Trophoblast cell (in vitro differentiated cells and primary cell): ENCODE results near the gene CHST6.

ENCODE experiments used
- DNase-seq, 2 donors: peaks; one replicate each; pipeline ENCODE4 v3.0.0-alpha.2; 2016
- H2AFZ ChIP-seq: 2 replicates; pipeline ENCODE4 v1.6.1; 2013; ENCODE audit warnings: low read length, moderate library complexity, mild to moderate bottlenecking; ENCODE audit not compliant: insufficient read depth, poor library complexity
- H2AK5ac ChIP-seq: 2 replicates; pipeline ENCODE4 v1.6.1; 2013; ENCODE audit warnings: mild to moderate bottlenecking, low read length
- H2BK120ac ChIP-seq: 2 replicates; pipeline ENCODE4 v1.6.1; 2013; ENCODE audit warnings: low read length, mild to moderate bottlenecking, moderate library complexity; ENCODE audit not compliant: insufficient read depth, poor library complexity
- H2BK12ac ChIP-seq: 2 replicates; pipeline ENCODE4 v1.6.1; 2013; ENCODE audit warnings: mild to moderate bottlenecking, low read length, moderate library complexity
- H2BK5ac ChIP-seq: 2 replicates; pipeline ENCODE4 v1.6.1; 2013; ENCODE audit warnings: low read length, low read depth, moderate library complexity, mild to moderate bottlenecking; ENCODE audit not compliant: poor library complexity
- H3K14ac ChIP-seq: 2 replicates; pipeline ENCODE4 v1.6.1; 2013; ENCODE audit warnings: mild to moderate bottlenecking, low read length
- H3K18ac ChIP-seq: 2 replicates; pipeline ENCODE4 v1.6.1; 2013; ENCODE audit warnings: mild to moderate bottlenecking, low read length
- H3K23ac ChIP-seq: 2 replicates; pipeline ENCODE4 v1.6.1; 2013; ENCODE audit warnings: low read length
- H3K27ac ChIP-seq: 2 replicates; pipeline ENCODE4 v1.5.1; 2013; ENCODE audit warnings: low read depth, mild to moderate bottlenecking, inconsistent platforms, low read length, moderate library complexity
- H3K27me3 ChIP-seq: 2 replicates; pipeline ENCODE4 v1.6.1; 2013; ENCODE audit warnings: inconsistent platforms, mild to moderate bottlenecking, low read length, moderate library complexity; ENCODE audit not compliant: insufficient read depth
- H3K36me3 ChIP-seq, 2 experiments: 1 replicate in 1 of 2; 2 replicates in 1 of 2; pipeline ENCODE4 v1.6.1; 2013; ENCODE audit warnings: low read length in 2 of 2, mild to moderate bottlenecking in 2 of 2, moderate library complexity in 1 of 2; ENCODE audit not compliant: insufficient read depth in 2 of 2, control insufficient read depth in 1 of 2
- H3K4ac ChIP-seq: 2 replicates; pipeline ENCODE4 v1.6.1; 2013; ENCODE audit warnings: low read depth, mild to moderate bottlenecking, low read length, moderate library complexity
- H3K4me1 ChIP-seq, 2 experiments: 1 replicate in 1 of 2; 2 replicates in 1 of 2; pipeline ENCODE4 v1.6.1; 2013; ENCODE audit warnings: low read length in 2 of 2, mild to moderate bottlenecking in 2 of 2, moderate library complexity in 1 of 2; ENCODE audit not compliant: insufficient read depth in 2 of 2, control insufficient read depth in 1 of 2
- H3K4me2 ChIP-seq: 2 replicates; pipeline ENCODE4 v1.6.1; 2013; ENCODE audit warnings: inconsistent platforms, mild to moderate bottlenecking, low read length, moderate library complexity
- H3K4me3 ChIP-seq: 2 replicates; pipeline ENCODE4 v1.5.1; 2013; ENCODE audit warnings: mild to moderate bottlenecking, low read depth, low read length, inconsistent platforms
- H3K79me1 ChIP-seq: one replicate; pipeline ENCODE4 v1.6.1; 2013; ENCODE audit warnings: low read length
- H3K79me2 ChIP-seq: 2 replicates; pipeline ENCODE4 v1.6.1; 2013; ENCODE audit warnings: low read length, mild to moderate bottlenecking; ENCODE audit not compliant: control insufficient read depth, insufficient read depth, poor library complexity
- H3K9ac ChIP-seq: 2 replicates; pipeline ENCODE4 v1.6.1; 2013; ENCODE audit warnings: mild to moderate bottlenecking, low read length
- H3K9me3 ChIP-seq: 2 replicates; pipeline ENCODE4 v1.6.1; 2013; ENCODE audit warnings: low read depth, mild to moderate bottlenecking, control low read depth, inconsistent platforms, low read length; ENCODE audit not compliant: insufficient read depth
- H4K12ac ChIP-seq: 2 replicates; pipeline ENCODE4 v1.6.1; 2013; ENCODE audit warnings: low read depth, mild to moderate bottlenecking, low read length, moderate library complexity
- H4K8ac ChIP-seq: 2 replicates; pipeline ENCODE4 v1.6.1; 2013; ENCODE audit warnings: low read depth, mild to moderate bottlenecking, low read length, moderate library complexity
- H4K91ac ChIP-seq: one replicate; pipeline ENCODE4 v1.6.1; 2013; ENCODE audit warnings: low read depth, mild to moderate bottlenecking, low read length, moderate library complexity
- WGBS: extraction: QIAGEN DNeasy Blood & Tissue Kit; methylation state at CpG from one replicate; pipeline ENCODE4 v1.1.7; 2013; ENCODE audit warnings: missing lambda C conversion rate; ENCODE audit not compliant: insufficient read length, insufficient coverage; ENCODE audit errors: extremely low coverage; 5-methylcytosine and 5-hydroxymethylcytosine counted together

The CHST6 gene

DNA sequence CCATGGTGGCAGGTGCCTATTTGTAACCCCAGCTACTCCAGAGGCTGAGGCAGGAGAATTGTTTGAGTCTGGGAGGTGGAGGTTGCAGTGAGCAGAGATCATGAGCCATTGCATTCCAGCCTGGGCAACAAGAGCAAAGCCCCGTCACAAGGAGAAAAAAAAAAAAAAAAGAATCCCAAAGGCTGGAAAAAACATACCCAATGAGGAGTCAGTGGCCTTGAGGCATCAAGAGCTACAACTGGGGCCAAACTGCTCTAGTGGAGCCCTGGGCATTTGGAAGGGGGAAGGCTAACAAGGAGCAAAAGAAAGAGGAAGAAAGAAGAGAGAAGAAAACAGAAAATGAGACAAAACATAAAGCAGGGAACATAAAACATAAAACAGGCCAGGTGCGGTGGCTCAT is 6.9 kb downstream of the CHST6 start:
- Histone ChIP-seq H3K27me3 (no peaks in the 10 kb centered on the region), H4K8ac (no peak overlapping the region), H2BK5ac (no peak overlapping the region), H3K4ac (no peak overlapping the region), H4K12ac (no peak overlapping the region), H3K4me3 (no peak overlapping the region), H2BK120ac (no peak overlapping the region), H3K79me1 (no peaks in the 10 kb centered on the region), H4K91ac (no peak overlapping the region), H3K4me2 (no peak overlapping the region), H2AK5ac (no peak overlapping the region), H2AFZ (no peak overlapping the region), H3K18ac (no peak overlapping the region), H3K9me3 (no peaks in the 10 kb centered on the region), H3K23ac (no peak overlapping the region), H3K14ac (no peak overlapping the region), H2BK12ac (no peak overlapping the region), H3K36me3 (no peaks in the 10 kb centered on the region), H3K27ac (no peak overlapping the region), H3K9ac (no peak overlapping the region), H3K4me1 (peaks cover 0 to 2% of the 10 kb centered on the region in 2 experiments), H3K79me2 (no peaks in the 10 kb centered on the region)
- no peak for DNase-seq
- no CpG with 5 or more reads among the region's 2 CpGs for WGBS

DNA sequence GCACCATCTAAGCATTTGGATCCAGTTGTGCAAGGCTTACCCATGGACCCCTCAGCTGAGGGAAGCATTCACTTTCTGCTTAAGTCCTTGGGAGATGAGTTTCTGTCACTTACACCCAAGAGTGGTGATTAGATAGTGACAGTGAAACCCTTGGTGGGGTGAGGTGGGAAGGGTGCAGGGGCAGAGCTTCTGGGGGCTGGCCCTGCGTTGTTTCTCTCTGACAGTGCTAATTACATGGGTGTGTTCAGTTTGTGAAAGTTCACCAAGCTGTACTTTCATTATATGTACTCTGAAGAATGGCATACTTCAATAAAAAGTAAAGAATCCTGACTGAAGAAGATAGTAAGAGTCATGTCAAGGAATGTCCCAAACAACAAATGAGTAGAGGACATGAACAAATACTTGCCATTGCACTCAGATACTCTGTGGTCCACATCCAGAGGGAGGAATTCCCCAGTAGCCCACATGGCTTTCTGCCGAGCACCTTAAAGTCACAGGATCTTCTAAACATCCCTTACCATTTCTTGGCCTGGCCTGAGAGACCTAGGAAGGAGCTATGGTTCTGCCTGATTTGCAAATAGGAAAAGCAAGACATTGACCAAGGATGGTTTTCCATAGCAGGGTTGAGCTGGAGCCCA is 8.4 kb downstream of the CHST6 start:
- H3K4ac ChIP-seq = no peak overlapping the region
- H3K79me1 ChIP-seq = no peaks in the 10 kb centered on the region
- no peak overlapping the region for H2BK12ac ChIP-seq
- no peak overlapping the region for H4K91ac ChIP-seq
- H3K9me3 ChIP-seq = no peaks in the 10 kb centered on the region
- no peaks in the 10 kb centered on the region for H3K27me3 ChIP-seq
- H3K27ac ChIP-seq = no peak overlapping the region
- H2AFZ ChIP-seq = no peak overlapping the region
- H3K14ac ChIP-seq = no peak overlapping the region
- H4K8ac ChIP-seq = no peak overlapping the region
- H3K4me2 ChIP-seq = no peak overlapping the region
- H3K23ac ChIP-seq = no peak overlapping the region
- DNase-seq = no peak
- no peak overlapping the region for H2BK5ac ChIP-seq
- WGBS = no CpG with 5 or more reads among the region's 2 CpGs
- H3K36me3 ChIP-seq = no peaks in the 10 kb centered on the region
- no peak overlapping the region for H2AK5ac ChIP-seq
- no peak overlapping the region for H3K9ac ChIP-seq
- H3K4me1 ChIP-seq = no peaks in the 10 kb centered on the region
- H3K79me2 ChIP-seq = no peaks in the 10 kb centered on the region
- H4K12ac ChIP-seq = no peak overlapping the region
- H3K4me3 ChIP-seq = no peak overlapping the region
- no peak overlapping the region for H3K18ac ChIP-seq
- H2BK120ac ChIP-seq = no peak overlapping the region

DNA sequence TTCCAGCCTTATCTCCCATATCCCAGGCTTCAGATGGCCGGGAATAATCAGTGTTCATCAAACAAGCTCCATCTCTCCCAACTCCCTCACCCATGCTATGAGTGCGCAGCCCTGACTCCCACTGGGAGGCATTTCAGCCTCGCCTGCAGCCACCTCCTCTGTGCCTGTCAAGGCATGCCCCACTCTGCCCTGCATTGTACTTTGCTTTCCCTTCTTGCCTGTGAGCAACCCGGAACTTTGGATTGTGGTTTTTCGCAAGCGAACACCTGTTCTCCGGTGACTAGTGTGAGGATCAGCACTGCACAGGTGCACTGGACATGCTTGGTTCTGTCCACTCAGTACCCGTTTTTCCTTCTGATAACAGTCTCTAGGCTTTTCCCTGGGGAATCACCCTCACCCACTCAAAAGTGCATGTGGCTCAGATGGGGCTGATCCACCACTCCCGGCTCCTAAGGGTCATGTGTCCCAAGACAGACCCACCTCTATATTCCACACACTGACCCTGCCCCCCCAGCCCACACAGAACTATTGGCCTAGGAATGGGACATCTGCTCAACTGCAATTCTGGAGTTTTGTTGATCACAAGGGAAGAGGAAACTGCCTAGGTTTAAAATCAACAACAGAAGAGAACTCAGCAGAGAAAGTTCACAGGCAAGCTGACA is 9.1 kb downstream of the CHST6 start:
- WGBS = no CpG with 5 or more reads among the region's 9 CpGs

DNA sequence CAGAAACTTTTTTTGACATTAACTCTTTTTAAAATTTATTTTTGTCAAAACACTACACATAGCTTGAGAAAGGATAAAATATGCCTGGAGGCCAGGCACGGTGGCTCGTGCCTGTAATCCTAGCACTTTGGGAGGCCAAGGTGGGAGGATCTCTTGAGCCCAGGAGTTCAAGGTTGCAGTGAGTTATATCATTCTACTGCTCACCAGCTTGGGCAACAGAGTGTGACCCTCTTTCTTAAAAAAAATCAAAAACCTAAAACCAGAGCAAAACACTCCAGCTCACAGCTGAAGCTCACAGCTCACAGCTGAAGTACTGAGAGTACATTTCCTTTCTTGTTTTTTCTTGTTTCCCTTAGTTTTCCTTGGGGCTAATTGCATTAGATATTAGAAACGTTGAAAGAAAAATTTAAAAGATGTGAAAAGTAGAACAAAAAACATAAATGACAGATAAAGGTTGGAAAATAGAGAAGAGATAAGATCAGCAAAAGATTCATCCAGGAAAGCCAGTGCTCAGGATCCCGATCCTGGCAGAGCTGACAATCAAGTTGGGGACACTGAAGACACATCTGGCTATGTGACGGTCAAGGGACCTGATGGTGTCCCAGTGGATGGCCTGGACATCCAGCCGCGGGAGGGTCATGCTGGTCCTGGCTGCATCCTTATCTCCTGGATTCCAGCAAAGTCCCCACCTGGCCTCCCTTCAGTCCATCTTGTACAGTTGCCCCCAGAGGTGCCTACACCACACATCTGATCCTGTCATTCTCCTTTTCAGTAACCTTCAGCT is 9.8 kb downstream of the CHST6 start:
- Histone ChIP-seq H3K14ac (no peak overlapping the region), H3K79me1 (no peaks in the 10 kb centered on the region), H4K12ac (no peak overlapping the region), H3K27me3 (no peaks in the 10 kb centered on the region), H2BK12ac (no peak overlapping the region), H2AK5ac (no peak overlapping the region), H3K9me3 (no peaks in the 10 kb centered on the region), H4K8ac (no peak overlapping the region), H3K4me3 (no peak overlapping the region), H3K4ac (no peak overlapping the region), H2BK5ac (no peak overlapping the region), H3K27ac (no peak overlapping the region), H3K79me2 (no peaks in the 10 kb centered on the region), H3K9ac (no peak overlapping the region), H2BK120ac (no peak overlapping the region), H3K23ac (no peak overlapping the region), H3K18ac (no peak overlapping the region), H3K4me2 (no peak overlapping the region), H3K4me1 (no peaks in the 10 kb centered on the region), H2AFZ (no peak overlapping the region), H4K91ac (no peak overlapping the region), H3K36me3 (no peaks in the 10 kb centered on the region)
- 100% methylated on average over 1 of the region's 7 CpGs for WGBS
- no peak for DNase-seq

More for the DNA sequence above, 9.1 kb downstream of the CHST6 start:
- no peaks in the 10 kb centered on the region for H3K9me3 ChIP-seq
- no peak overlapping the region for H3K27ac ChIP-seq
- H4K91ac ChIP-seq = no peak overlapping the region
- no peaks in the 10 kb centered on the region for H3K36me3 ChIP-seq
- H2AK5ac ChIP-seq = no peak overlapping the region
- H2BK5ac ChIP-seq = no peak overlapping the region
- H2BK12ac ChIP-seq = no peak overlapping the region
- DNase-seq = peak; percentile 77 to 83
- no peak overlapping the region for H3K14ac ChIP-seq
- no peak overlapping the region for H3K18ac ChIP-seq
- H2AFZ ChIP-seq = no peak overlapping the region
- no peaks in the 10 kb centered on the region for H3K79me1 ChIP-seq
- H4K8ac ChIP-seq = no peak overlapping the region
- H4K12ac ChIP-seq = no peak overlapping the region
- no peak overlapping the region for H3K4me3 ChIP-seq
- H3K27me3 ChIP-seq = no peaks in the 10 kb centered on the region
- no peak overlapping the region for H3K23ac ChIP-seq
- H2BK120ac ChIP-seq = no peak overlapping the region
- H3K4me2 ChIP-seq = no peak overlapping the region
- H3K9ac ChIP-seq = no peak overlapping the region
- H3K79me2 ChIP-seq = no peaks in the 10 kb centered on the region
- no peak overlapping the region for H3K4ac ChIP-seq
- no peaks in the 10 kb centered on the region for H3K4me1 ChIP-seq
